Cardiac fibroblast (primary cell): ENCODE measurements around the gene CD8B.
A peak's percentile ranks its signal among the peaks of the same experiment; 100 is the strongest.

ENCODE experiments used
- DNase-seq, 2 donors: peaks; one replicate each; pipeline versions ENCODE4 v3.0.0 to v3.0.0-alpha.2; 2010; ENCODE audit warnings: low read depth in 2 of 2
- H3K4me3 ChIP-seq, 2 donors: replicated peaks in 1 of 2; 1 replicate in 1 of 2; 2 replicates in 1 of 2; pipeline ENCODE4 v1.5.1; 2011; ENCODE audit warnings: low read depth in 2 of 2, low read length in 2 of 2, mild to moderate bottlenecking in 2 of 2, moderate library complexity in 1 of 2
- CTCF ChIP-seq: IDR thresholded peaks from one replicate; pipeline ENCODE4 v1.5.1; 2011; ENCODE audit warnings: low read depth, mild to moderate bottlenecking, low read length, inconsistent platforms

Gene CD8B

DNA sequence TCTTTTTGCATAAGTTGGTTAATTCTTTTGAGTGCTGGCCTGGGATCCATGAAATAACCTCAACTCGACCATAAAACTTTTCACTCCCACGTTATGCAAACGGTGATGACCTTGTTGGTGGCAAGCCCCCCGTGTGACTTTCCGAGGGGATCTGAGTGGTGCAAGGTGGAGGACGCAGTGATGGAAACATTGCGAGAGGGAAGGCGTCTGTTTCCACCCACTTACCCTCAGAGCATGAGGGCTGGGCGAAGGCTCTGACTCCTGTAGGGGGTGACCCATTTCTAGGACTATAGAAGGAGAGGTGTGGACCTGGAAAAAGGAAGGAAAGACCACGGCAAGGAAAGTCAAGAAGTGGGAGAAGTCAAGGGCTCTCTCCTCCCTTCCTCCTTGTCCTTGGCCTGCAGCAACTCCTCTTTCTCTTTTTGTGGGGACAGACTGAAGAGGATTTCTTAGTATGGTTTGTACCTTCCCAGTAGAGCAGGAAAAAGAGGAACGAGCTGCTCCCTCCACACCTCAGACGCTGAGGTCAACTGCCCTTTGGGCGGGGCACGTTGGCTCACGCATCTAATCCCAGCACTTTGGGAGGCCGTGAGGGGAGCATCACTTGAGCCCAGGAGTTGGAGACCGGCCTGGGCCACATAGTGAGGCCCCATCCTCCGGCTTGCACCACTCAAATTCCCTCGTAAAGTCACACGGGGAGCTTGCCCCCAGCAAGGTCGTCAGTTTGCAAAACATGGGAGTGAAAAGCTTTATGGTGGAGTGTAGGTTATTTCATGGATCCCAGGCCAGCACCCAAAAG, 55.4 kb downstream of the CD8B start:
- DNase-seq, result no peak
- no peak for TF ChIP-seq CTCF
- no peak overlapping the region for H3K4me3 ChIP-seq

DNA sequence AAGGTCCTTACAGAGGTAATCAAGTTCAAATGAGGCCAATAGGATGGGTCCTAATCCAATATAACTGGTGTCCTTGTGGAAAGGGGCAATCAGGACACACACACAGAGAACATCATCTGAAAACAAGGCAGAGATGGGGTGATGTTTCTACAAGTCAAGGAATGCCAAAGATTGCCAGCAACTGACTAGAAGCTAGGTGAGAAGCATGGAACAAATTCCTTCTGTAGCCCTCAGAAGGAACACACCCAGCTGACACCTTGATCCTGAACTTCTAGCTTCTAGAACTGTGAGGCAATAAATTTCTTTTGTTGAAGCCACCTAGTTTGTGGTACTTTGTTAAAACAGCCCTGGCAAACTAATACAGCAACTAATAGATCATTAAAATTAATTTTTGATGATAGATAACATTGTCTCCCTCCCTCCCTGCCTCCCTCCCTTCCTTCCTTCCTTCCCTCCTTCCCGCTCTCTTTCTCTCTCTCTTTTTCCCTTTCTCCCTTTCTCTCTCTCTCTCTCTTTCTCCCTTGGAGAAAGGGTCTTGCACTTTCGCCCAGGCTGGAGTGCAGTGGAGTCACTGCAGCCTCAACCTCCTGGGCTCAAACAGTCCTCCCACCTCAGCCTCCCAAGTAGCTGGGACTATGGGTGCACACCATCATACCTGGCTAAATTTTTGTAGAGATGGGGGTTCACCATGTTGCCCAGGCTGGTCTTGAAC, 60.7 kb downstream of the CD8B start:
- DNase-seq, result no peak
- no peak overlapping the region for H3K4me3 ChIP-seq
- TF ChIP-seq CTCF, result no peak

GRCh38 chr2:86794861-86795260, 66.8 kb downstream of the CD8B start:
- no peak for DNase-seq
- no peak for TF ChIP-seq CTCF
- H3K4me3 ChIP-seq, result no peak overlapping the region

GRCh38 chr2:86793752-86794151, 67.9 kb downstream of the CD8B start:
- no peak overlapping the region for H3K4me3 ChIP-seq
- no peak for DNase-seq
- TF ChIP-seq CTCF, result no peak

DNA sequence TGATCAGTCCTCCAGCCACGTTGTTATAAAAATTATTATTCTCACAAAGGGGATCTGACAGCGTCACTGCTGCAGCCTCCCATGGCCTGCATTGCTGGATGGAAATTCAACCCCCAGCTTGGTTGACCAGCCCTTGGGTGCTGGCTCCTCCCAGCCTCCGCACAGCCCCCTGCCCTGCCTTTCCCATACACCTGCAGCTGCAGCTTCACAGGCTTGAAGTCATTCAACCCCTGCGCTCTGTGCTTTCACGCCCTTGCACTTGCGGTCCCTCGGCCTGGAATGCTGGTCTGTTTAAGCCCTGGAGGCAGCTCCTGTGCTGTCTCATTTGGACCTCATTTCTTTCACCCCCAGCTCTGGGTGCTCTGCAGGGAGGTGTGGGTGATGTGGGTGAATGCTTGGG, 70.1 kb downstream of the CD8B start:
- DNase-seq, result no peak
- H3K4me3 ChIP-seq, result no peak overlapping the region
- TF ChIP-seq CTCF, result no peak

DNA sequence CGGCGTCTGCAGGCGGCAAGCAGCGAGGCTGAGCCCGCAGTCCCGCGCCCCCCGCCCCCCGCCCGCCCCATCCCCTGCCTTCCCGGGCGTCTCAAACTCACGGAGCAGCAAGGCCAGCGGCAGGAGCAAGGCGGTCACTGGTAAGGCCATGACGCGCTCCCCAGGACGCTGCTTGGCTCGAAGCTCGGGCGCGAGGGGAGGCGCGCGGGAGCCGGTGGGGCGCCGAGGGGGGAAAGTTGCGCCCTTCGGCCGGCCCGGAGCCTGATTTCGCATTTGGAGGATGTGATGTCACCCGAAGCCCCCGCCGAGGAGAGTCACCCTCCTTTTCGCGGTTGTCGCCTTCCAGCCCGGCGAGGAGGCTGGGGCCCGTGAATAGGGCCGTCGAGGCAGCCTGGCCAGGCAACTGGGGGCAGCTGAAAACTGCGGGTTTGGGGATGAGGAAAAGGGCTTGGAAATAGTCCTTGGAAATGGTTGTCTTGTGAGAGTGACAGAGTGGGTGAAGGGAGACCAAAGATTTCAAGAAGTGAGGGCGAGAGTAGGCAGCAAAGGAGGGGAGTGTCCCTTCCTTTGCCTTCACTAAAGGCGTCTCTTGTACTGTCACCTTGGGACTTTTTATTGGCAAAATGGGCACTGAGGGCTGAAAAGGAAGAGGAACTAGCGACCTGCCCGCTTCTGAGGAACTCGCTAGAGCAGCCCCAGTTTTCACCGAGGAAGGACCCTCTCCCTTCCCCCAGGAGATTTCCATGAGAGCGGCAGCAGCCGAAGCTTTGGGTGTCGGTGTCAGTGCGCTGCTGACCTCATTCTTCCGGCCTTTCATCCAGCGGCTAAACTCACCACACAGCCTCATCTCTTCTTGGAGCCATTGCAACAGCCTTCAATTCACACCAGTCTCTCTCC, 70.8 kb downstream of the CD8B start, which contains the start of gene CD8A:
CD8A (minus strand) TSS at position 238 of the 897 bp plus-strand sequence; CDS start at position 150, 88 bp downstream.
- no peak for TF ChIP-seq CTCF
- no peak within 1 kb of the TSS for H3K4me3 ChIP-seq
- DNase-seq, result peak; percentile 22 to 53
